Activated CD4-positive, alpha-beta T cell treated with anti-CD3 and anti-CD28 coated beads for 1 hour (primary cell): ENCODE results near the gene GRIN2A.

ENCODE experiments used
- DNase-seq: peaks from one replicate; pipeline ENCODE4 v3.0.0-alpha.2; 2020

GRIN2A gene

DNA sequence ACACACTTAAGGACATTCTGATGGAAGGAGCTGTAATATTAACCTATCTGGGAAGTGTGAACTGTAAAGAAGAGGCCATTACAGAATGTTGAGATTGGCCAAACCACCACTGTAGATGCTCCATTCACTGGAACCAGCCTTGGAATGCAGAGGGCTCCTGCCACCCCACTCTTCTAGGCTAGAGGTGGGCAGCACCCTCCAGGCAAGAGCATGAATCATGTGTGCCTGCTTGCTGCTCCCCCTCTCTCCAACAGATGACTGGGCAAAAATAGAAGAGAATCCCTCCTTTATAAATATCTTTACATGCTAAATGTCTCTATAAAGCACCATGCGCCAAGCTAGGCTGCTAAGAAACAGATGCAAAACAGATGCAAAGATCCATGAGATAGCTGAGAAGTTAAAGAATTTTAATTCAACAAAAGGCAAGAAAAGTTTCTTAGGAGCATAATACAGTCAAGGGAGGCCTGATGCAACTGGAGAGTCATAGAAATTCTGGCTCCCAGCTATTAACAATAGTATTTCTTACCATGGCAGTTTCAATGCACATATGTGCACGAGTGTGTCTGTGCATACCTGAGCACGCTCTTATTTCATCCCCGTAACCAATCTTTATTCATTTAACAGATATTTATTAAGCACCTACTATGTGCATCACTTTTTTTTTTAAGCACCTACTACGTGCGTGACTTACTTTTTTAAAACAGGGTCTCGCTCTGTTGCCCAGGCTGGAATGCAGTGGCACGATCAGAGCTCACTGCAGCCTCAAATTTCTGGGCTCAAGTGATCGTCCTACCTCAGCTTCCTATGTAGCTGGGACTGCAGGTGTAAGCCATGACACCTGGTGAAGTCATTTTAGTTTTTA lies 53.6 kb downstream of the GRIN2A start:
- no peak for DNase-seq

DNA sequence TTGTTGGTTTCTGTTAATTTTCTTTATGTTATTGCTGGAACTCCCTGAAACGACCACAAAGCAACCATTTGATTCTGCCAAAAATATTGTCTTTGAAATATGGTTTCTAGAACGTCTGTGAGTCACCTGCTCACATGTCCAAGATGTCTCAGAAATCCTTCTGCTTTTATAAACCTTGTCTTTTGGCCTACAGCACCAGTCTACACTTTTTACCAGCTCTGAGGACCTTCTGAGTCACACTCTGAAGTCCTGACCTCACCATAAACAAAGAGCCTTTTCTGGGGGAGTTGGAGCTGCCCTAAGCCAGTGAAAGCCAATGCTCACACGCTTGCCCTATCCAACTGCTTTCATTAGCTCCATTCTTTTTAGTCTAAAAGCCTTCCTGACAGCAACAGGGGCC lies 55.5 kb downstream of the GRIN2A start:
- no peak for DNase-seq

DNA sequence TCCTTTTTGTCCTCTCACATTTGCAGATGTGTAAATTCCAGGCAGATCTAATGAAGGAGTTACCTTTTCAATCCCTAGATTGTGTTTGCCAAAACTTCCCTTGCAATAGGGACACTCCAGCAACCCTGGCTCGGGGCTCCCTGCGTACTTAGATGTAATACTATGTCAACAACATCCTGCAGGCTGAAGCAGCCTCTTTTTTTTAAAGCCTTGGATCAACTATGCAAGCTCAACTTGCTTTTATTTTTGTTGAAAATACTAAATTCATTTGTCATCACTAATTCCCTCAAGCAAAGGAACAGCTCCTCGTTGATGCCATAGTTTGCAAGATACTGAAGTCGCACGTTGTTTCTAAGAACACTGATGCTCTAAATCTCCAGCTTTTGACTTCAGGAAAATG lies 59.1 kb downstream of the GRIN2A start:
- no peak for DNase-seq

DNA sequence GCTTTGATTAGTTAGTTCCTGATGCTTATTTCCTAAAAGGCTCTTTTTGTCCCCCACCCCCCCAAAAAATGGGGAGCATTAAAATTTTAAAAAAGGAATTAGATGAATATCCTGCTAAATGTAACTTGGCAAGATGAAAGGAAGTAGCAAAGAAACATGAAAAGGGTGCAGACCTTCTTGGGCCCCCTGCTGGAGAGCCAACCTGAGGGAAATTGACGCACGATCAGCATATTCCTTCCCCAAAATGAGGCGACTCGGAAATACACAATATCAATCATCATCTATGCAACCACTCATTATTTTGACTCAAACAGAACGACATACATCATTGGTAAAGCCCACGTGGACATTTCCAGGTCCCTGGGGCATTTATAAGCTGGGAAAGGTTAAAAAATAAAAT lies 59.7 kb downstream of the GRIN2A start:
- no peak for DNase-seq

DNA sequence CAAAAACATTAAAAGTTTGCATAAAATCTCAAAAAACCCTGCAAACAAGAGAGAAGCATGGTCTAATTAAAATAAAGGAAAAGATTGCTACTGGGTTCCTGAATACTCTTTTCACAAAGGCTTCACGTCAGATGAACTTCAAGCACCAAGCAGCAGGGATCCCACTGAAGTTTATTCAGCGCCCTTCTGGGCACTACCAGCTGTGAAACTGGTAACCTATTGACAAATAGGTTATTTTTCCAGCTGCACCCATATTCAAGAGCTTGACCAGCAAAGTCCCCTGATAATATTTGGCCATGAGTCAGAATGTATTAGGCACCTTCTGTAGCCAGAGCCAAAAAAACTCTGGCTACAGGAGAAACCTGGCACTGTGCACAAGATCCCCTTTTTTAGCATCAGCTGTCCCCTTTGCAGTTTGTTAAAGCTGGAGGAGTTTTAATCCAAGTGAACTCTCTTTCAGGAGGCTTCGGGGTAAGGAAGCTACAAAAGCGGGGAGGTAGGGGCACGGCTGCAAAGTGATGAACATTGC lies 60.3 kb downstream of the GRIN2A start:
- DNase-seq: no peak

DNA sequence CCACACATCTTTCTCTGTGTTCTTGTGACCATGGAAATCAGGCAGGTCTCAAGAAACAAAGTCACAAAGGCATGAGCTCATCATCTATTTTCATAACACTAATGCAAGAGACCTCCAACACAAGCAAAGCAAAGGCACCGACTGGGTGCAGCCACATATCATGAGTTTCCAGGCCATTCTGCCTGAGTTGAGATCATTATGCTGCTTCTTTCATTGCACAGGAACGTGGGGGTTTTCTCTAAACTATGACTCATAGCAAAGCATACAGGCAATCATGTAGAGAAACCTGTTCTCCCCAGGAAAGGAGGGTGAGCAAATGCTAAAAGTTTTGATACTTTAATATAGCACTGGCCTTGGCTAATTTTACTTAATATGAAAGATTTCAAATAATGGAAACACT lies 60.7 kb downstream of the GRIN2A start:
- no peak for DNase-seq

DNA sequence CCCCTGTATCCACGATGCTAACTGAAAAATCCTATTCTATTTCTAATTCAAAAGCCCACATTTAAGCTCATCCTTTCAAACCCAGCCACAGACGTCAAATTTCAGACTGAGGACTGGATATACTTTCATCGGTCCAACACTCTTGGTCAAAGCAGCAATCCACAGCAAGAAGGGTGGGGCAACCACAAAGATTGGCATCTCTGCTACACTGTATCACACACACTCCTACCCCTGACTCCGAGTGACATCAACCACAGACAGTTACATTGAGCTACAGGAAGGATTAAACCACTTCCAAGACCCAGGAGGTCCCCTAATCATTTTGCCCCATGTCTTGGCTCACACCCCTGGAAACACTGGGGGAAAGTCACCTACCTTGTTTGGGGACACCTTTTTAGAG lies 61.3 kb downstream of the GRIN2A start:
- no peak for DNase-seq

DNA sequence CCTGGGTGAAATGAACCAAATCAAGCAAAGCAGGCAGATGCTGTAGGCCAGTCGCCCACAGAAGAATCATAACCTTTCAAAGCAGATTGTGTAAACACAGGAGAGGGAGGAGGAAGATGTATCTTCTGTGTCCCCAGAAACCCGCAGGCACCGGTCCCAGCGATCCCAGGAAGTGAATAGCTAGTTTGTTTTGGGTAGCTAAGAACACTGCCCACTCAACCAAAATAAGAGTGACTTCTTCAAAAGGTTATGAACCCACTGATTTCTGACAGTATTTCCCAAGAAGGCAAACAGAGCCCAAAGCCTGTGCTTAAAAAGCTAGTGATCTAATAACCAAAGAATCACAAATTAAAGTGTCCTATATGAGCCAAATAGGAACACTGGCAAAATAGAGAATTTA lies 67.8 kb downstream of the GRIN2A start:
- DNase-seq: no peak

DNA sequence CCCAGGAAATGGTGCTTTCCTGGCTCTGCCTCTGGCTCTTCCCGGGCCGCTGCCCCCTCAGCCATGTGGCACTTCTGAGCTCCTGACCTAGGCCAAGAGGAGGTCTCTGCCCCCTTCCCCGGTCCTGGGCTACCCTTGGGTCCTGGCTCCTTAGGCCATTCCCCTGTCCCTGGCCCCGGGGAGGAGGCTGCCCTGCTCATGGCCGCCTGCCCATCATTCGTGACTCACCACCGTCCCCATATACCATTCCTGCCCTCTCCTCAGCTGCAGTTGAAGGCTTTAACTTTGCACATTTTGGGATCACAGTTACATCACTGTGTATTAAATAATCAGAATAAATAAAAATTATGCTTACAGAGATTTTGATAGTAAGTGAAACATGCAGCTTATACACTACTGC lies 69.0 kb downstream of the GRIN2A start:
- no peak for DNase-seq

DNA sequence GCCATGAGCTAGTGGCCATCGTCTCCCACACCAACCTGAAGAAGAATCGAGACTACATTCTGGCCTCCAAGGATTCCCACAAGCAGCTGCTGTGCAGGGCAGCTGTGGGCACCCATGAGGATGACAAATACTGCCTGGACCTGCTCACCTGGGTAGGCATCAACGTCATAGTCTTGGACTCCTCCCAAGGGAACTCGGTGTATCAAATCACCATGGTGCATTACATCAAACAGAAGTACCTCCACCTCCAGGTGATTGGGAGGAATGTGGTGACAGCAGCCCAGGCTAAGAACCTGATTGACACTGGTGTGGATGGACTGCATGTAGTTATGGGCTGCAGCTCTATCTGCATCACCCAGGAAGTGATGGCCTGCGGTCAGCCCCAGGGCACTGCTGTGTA lies 70.2 kb downstream of the GRIN2A start:
- DNase-seq: no peak

DNA sequence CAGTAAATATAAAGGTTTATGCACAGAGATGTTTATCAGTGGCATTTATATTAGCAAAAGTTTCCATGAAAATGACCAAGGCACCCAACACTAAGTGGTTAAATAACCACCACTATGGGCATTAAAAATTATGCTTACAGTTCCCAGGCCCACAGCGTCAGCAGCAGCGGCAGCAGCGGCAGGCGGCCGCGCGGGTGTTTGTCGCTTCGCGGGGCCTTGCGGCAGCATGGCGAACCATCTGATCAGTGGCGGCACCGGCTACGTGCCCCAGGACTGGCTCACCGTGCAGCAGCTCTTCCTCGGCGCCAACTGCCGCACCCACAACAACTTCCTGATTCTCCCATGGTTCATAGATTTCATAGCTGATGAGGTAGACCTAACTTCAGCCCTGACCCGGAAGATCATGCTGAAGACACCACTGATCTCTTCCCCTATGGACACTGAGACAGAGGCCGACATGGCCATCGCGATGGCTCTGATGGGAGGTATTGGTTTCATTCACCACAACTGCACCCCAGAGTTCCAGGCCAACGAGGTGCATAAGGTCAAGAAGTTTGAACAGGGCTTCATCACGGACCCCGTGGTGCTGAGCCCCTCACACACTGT lies 71.0 kb downstream of the GRIN2A start:
- no peak for DNase-seq

DNA sequence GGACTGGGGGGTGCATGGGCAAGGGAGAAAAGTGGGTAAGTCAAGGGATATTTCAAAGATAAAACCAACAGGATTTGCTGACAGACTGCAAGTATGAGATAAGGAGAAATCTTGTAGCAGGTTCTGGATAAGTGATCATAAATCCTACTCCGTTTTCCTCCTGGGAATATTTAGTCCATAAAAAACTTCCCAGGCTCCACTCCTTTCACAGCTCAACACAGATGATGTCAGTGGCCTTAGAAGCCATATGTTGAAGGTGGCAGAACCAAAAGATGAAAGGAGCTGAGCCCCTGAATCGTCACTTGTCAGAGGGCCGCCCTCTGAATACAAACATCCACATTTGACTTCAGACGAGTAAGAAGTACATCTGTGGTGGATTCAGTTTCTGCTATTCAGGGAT lies 71.7 kb downstream of the GRIN2A start:
- DNase-seq: no peak

DNA sequence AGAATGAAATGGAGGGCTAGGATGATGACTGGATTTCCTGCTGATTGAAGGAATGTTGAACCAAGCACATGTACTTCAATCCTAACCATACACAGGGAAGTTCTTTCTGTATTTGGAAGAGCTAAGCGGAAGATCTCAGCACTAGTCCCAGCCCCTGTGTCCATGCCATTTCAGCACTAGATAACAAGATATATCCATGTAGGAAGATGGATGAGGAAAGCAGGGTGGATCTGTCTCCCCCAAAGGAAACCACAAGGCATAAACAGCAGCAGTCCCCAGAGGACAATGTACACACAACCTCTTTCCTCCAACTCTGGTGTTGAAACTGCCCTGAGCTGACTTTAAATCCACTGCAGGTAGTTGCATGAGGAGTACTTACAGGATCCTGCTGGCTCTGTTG lies 75.1 kb downstream of the GRIN2A start:
- no peak for DNase-seq

DNA sequence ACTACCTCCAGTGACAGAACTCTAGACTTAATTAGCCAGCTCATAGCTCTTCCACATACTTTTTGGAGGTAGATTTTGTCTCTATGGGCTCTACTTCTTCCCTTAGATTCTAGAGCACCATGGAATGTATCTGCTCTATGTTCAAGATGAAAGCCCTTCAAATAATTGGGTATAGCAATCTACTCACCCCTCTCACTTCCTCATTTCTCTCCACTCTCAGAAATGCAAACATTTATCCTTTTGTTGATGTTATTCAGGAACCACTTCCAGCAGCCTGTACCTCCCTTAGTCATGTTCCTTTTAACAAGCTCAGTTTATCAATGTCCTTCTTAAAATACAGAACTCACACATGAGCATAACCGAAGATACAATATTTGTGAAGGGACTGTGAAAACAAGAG lies 78.5 kb downstream of the GRIN2A start:
- DNase-seq: no peak

DNA sequence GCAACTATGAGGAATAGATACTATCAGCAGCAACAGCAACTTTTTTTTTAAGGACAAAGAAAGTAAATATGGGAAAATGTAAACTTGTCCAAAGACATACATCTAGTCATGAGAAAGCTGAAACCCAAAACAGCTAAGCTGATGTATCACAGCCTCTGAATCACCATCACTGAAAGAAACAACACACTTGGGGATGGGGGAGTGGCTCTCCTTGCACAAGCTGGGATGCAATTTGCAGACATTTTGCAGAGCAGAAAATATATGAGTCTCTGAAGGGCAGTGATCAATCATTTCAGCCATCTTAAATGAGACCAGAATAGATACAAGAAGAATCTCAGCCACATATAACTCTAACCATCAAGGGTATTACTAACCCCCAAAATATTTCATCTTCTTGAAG lies 79.1 kb downstream of the GRIN2A start:
- no peak for DNase-seq

DNA sequence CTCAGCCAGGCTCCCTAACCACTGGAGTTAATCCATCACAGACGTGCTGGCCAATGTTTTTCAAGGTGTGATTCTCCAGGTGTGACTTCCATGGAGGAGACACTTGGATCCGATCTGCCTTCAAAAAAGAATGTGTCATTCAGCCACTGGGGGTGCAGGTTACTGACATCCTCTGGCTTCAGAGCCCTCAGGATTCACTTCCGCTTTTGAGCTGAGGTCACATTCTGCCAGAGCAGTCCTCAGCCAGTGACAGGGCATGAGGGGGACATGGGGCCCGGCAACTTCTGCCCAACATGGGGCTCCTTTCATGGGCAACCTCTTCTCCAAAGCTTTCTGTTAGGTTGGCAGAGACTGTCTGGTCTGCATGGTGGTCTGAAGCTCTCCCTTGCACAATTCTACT lies 81.4 kb downstream of the GRIN2A start:
- DNase-seq: no peak

DNA sequence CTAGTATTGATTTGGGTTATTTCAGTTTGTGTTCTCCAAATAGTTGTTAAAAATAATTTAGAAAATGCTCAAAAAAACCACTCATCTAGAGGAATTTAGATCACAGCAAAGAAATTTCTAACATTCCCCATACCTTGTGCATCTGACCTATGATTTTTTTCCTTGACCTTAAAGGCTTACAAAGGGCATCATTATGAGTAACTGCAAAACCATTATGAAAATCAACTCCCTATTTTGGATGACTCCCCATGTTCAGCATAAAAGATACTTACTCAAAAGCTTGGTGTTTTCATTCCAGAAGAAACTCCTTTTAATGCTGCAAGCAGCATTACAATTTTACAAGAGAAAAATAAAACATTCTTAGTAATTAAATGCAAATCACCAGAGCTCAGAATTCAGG lies 83.2 kb downstream of the GRIN2A start:
- no peak for DNase-seq

DNA sequence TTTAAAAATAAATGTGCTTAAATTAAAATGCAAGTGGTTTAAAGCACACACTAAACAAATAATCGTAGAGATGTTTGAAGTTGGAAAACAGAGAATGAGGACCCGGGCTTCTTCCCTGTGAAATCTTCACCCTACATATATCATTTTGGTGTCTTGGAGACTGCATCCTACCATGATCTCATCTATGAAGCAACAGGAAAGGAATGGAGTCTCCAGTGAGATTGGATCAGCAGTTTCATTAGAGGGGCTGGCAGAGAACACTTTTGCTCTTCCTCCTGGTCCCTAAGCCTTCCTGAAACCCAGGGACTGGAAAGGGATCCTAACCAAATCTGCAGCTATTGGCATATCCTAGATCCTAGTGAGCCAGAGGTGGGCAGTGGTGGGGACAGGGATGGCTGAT lies 85.0 kb downstream of the GRIN2A start:
- no peak for DNase-seq

DNA sequence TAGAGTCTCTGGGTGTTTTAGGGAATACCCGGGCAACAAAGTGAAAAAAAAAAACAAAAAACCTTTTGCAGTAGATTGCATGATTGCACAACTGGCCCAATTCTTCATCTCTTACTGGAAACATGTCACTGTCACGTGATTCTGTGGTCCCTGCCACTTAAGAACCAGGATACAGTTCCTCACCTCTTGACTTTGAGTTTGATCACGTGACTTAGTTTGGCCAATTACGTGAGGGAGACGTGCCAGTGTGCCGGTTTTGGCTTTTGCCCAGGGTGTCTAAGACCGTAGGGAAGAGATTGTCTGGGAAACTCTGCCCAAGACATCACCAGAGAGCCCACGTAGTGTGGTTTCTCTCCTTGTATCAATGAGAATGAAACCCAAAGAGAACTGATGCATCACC lies 88.7 kb downstream of the GRIN2A start:
- DNase-seq: no peak

DNA sequence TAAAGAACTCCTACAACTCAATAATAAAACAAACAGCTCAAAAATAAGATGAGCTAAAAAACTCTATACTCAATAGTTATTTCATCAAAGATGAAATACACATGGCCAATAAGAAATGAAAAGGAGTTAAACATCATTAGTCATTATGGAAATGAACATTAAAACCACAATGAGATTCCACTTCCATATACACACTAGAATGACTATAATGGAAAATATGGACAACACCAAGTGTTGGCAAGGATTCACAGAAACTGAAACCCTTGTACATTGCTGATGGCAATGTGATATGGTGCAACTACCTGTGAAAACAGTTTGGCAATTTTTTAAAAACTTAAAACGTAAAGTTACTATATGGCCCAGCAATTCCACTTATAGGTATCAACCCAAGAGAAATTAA lies 91.4 kb downstream of the GRIN2A start:
- DNase-seq: no peak

DNA sequence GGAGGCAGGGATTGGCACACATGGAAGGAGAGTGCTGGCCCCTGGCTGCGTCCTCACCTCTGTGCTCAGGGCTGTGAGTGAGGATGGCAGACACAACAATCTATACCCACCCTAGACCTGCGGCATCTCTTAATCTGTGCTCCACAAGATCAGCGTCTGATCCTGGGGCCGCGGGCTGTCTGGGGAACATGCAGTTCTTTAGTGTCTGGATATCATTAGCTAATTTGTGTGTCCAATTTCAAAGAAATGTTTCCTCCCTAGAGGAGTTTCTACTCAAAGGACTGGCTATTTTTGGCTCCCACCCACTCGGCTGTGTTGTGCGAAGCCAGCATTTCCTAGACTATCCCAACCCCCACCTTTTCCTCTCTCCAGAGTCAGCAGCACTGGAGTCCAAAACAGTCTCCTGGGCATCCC lies 93.8 kb downstream of the GRIN2A start:
- no peak for DNase-seq

DNA sequence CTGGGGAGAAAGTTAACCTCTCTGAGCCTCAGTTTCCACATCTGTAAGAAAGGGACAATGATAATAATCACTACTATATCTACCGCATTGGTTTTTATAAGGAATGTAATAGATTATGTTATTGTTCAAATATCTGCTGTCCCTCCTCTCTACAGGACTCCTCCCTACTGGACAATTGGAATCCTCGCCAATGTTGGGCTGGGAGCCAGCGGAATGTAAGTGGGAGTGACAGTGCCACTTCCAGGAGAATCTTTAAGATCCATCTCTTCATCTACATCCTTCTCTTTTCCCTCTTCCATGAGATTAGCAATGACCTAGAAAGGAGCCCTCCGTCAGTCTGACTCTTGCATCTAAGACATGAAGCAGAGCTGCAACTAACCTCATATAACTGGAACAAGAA lies 95.1 kb downstream of the GRIN2A start:
- no peak for DNase-seq

DNA sequence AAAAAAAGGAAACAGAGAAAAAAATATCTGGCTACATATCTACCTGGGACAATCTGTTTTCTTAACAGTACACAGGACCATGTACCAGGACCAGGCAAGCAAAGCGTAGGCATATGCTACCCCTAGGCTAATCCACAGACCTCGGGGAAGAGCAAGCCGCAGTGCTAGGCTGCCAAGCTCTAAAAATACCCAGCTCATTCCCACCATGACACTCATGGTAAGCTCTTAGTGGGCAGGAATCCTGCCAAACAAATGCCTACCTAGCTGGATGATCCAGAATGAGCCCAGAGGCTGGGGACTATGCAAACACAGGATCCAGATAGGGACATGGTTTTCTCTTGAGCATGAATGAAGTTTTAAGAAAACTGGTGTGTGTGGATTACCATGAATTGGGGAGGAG lies 95.6 kb downstream of the GRIN2A start:
- no peak for DNase-seq

DNA sequence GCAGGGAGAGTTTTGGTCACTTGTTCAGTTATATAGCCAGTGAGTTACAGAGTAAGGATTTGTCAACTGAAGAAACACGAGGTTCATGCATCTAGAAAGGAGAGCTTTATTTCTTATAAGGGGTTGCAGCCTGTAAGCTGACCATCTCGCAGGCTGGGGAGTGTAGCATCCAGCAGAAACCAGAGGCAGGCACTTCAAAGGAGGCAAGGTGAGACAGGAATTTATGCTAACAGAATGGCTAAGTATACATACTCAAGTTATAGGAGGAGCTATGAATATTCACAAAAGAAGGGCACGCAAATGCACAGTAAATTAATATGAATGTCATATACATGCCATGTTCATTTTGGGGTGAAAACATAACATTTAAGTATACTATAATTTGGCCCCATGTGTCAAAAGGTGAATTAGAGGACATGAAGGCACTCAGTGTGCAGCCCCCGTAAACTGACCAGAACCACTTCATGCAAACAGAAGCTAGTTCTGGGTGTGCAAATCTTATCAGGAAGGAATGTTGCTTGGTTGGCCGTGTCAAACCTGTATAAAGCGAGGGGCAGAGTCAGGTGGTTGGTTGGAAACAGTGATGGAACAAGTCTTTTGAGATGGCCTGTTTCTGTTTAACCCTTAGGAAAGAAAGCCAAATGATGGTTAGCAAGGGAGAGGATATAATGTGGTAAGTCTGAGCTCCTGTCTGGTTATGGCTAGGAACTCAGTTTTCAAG lies 97.0 kb downstream of the GRIN2A start:
- no peak for DNase-seq
